Activated T-cell treated with anti-CD3 and anti-CD28 coated beads for 48 hours (primary cell): ENCODE measurements around the gene CDH7.

ENCODE experiments used
- DNase-seq: peaks from one replicate; pipeline ENCODE4 v3.0.0-alpha.2; 2020; ENCODE audit warnings: low read depth

Gene CDH7

GRCh38 chr18:65919018-65919417 is 168.2 kb downstream of the CDH7 start:
- no peak for DNase-seq

- no peak for DNase-seq
Observed at GRCh38 chr18:65919663-65920062, 168.9 kb downstream of the CDH7 start.

GRCh38 chr18:65922103-65922502 is 171.3 kb downstream of the CDH7 start:
- DNase-seq: no peak

- no peak for DNase-seq
Observed at GRCh38 chr18:65924904-65925303, 174.1 kb downstream of the CDH7 start.

GRCh38 chr18:65934874-65935273 is 184.1 kb downstream of the CDH7 start:
- DNase-seq: no peak

- no peak for DNase-seq
Observed at GRCh38 chr18:65936678-65937077, 185.9 kb downstream of the CDH7 start.

GRCh38 chr18:65937180-65937579 is 186.4 kb downstream of the CDH7 start:
- DNase-seq: no peak

GRCh38 chr18:65938592-65939372 is 188.0 kb downstream of the CDH7 start:
- peak; percentile 0 for DNase-seq
